GM21526 (cell line): ENCODE results near the gene NPAS3.

Experiments
- ATAC-seq: cut with Tn5 transposase; IDR thresholded peaks from one replicate; pipeline ENCODE4 v1.9.1; 2021; ENCODE audit warnings: moderate library complexity; ENCODE audit not compliant: unreplicated experiment, low FRiP score

NPAS3 gene

GRCh38 chr14:32940066-32940651 is 1.5 kb downstream of the NPAS3 start:
- no peak for ATAC-seq

- ATAC-seq = no peak
These were observed 2.3 kb downstream of the NPAS3 start for GRCh38 chr14:32940711-32941667.

- no peak for ATAC-seq
These were observed 3.0 kb downstream of the NPAS3 start for GRCh38 chr14:32941668-32942065.

- no peak for ATAC-seq
These were observed 8.4 kb downstream of the NPAS3 start for GRCh38 chr14:32947081-32947480.

- no peak for ATAC-seq
These were observed 9.1 kb downstream of the NPAS3 start for GRCh38 chr14:32947792-32948191.

GRCh38 chr14:32950584-32950983 is 11.9 kb downstream of the NPAS3 start:
- ATAC-seq = no peak

GRCh38 chr14:32967421-32967820 is 28.7 kb downstream of the NPAS3 start:
- no peak for ATAC-seq

GRCh38 chr14:32968972-32969544 is 30.4 kb downstream of the NPAS3 start:
- no peak for ATAC-seq

- ATAC-seq = no peak
These were observed 39.2 kb downstream of the NPAS3 start for GRCh38 chr14:32977913-32978312.

- no peak for ATAC-seq
These were observed 40.1 kb downstream of the NPAS3 start for GRCh38 chr14:32978691-32979255.

- ATAC-seq = no peak
These were observed 41.7 kb downstream of the NPAS3 start for GRCh38 chr14:32980178-32980901.

GRCh38 chr14:32980902-32981501 is 42.3 kb downstream of the NPAS3 start:
- no peak for ATAC-seq

- no peak for ATAC-seq
These were observed 45.7 kb downstream of the NPAS3 start for GRCh38 chr14:32984241-32984930.

- ATAC-seq = no peak
These were observed 47.2 kb downstream of the NPAS3 start for GRCh38 chr14:32985866-32986265.

GRCh38 chr14:32986791-32987540 is 48.3 kb downstream of the NPAS3 start:
- ATAC-seq = no peak

- no peak for ATAC-seq
These were observed 53.0 kb downstream of the NPAS3 start for GRCh38 chr14:32991691-32992090.

- no peak for ATAC-seq
These were observed 55.2 kb downstream of the NPAS3 start for GRCh38 chr14:32993921-32994320.

- no peak for ATAC-seq
These were observed 57.7 kb downstream of the NPAS3 start for GRCh38 chr14:32996343-32996742.

GRCh38 chr14:32998433-32998832 is 59.8 kb downstream of the NPAS3 start:
- ATAC-seq = no peak
